ENCODE data around the gene ERFE. TPM values are rescaled to one million over a fixed set of nuclear protein-coding genes. Genes with fewer than 3 reads are reported as not detected.

ERFE gene
- total RNA-seq, 1 experiment from 2014 or later = 9.7 TPM

DNA sequence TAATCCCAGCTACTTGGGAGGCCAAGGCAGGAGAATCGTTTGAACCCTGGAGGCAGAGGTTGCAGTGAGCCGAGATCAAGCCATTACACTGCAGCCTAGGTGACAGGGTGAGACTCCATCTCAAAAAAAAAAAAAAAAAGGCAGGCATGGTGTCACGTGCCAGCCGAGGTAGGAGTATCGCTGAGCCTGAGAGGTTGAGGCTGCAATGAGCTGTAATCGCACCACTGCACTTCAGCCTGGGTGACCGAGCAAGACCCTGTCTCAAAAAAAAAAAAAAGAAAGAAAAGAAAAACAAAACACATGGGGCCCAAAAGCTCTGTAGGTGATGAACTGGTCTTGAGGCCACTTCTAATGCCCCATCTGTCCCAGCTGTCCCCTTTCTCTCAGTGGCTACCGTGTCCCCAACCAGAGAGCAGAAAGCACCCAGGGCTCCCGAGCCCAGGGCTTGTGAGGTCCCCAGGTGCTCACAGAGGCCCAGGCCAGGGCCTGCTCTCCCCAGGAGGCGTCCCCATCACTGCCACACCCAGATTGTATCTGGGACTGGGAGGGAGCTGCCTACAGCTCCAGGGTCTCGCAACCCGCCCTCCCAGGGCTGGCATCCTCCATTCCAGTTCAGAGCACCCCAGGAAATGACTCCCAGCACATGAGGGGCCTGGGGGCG lies 11.8 kb upstream of the ERFE start:
- Histone ChIP-seq H4K20me1 (ENCODE audit: insufficient read depth) (no peaks in the 10 kb centered on the region), H3K9me3 (ENCODE audit: insufficient read depth, low read depth) (no peaks in the 10 kb centered on the region), H3K9me2 (ENCODE audit: insufficient read depth) (no peaks in the 10 kb centered on the region), H3F3A (ENCODE audit: insufficient read depth, low read depth) (peaks cover 14% of the 10 kb centered on the region), H3K4me2 (no peak overlapping the region), H3K27ac (no peak overlapping the region), H3K36me3 (ENCODE audit: low read depth) (no peaks in the 10 kb centered on the region), H2AFZ (no peak overlapping the region), H3K4me3 (no peak overlapping the region), H3K27me3 (ENCODE audit: insufficient read depth, low read depth) (no peaks in the 10 kb centered on the region), H3K79me2 (ENCODE audit: low read depth) (no peaks in the 10 kb centered on the region), H3K4me1 (replicated peaks; ENCODE audit: insufficient read depth) (peaks cover 32% of the 10 kb centered on the region)
- TF ChIP-seq CTCF (conservative IDR thresholded peaks at IDR 0.05) (no peak), EZH2 (IDR thresholded peaks at IDR 0.05; ENCODE audit: low read depth) (no peak)
- intact Hi-C loops (cut with micrococcal nuclease; ENCODE audit: unreplicated experiment) = loop anchor here (10.0 kb wide), 1 partner anchor 98 kb away; the partner anchor contains the start of gene HES6
- BruUV-seq (replicated peaks) = no TSS peak
- DNase-seq = no peak
- CTCF ChIA-PET = interaction anchor here (0.7 kb wide), 2 partner anchors 9 to 178 kb away, joined by 4 to 5 read pairs; no protein-coding TSS in a partner anchor
- POLR2A ChIA-PET (ENCODE audit: unreplicated experiment) = interaction anchor here (0.7 kb wide), 2 partner anchors 30 to 557 kb away, joined by 3 to 4 read pairs; no protein-coding TSS in a partner anchor

DNA sequence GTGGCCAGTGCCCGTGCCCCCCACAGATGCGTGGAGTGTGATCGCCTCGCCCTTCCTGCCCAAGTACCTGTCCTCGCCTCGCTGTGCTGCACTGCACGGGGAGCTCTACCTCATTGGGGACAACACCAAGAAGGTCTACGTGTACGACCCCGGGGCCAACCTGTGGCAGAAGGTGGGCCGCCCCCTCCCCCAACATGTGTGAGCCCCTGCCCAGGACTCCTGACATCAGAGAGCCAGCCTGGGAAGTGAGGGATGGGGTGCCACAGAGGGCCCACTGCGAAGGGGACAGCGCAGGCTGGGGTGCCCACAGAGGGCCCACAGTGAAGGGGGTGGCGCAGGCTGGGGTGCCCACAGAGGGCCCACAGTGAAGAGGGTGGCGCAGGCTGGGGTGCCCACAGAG lies 9.8 kb upstream of the ERFE start:
- CTCF ChIA-PET = no interaction called here
- no peaks in the 10 kb centered on the region for H3K36me3 ChIP-seq (ENCODE audit: low read depth)

More for the DNA sequence above, 9.8 kb upstream of the ERFE start:
- Histone ChIP-seq H3K9me2 (ENCODE audit: insufficient read depth) (no peaks in the 10 kb centered on the region), H4K20me1 (ENCODE audit: insufficient read depth) (no peaks in the 10 kb centered on the region), H2AFZ (no peak overlapping the region), H3K79me2 (ENCODE audit: low read depth) (no peaks in the 10 kb centered on the region), H3K4me3 (no peak overlapping the region), H3K27ac (no peak overlapping the region), H3K4me1 (replicated peaks; ENCODE audit: insufficient read depth) (peaks cover 13% of the 10 kb centered on the region), H3K27me3 (ENCODE audit: insufficient read depth, low read depth) (no peaks in the 10 kb centered on the region), H3K4me2 (no peak overlapping the region), H3F3A (ENCODE audit: insufficient read depth, low read depth) (peaks cover 14% of the 10 kb centered on the region), H3K9me3 (ENCODE audit: insufficient read depth, low read depth) (no peaks in the 10 kb centered on the region)
- intact Hi-C loops (cut with micrococcal nuclease; ENCODE audit: unreplicated experiment) = loop anchor here (10.0 kb wide), 1 partner anchor 96 kb away; the partner anchor contains the start of gene HES6
- DNase-seq = no peak
- no peak for TF ChIP-seq CTCF (conservative IDR thresholded peaks at IDR 0.05)
- no peak for TF ChIP-seq EZH2 (IDR thresholded peaks at IDR 0.05; ENCODE audit: low read depth)
- POLR2A ChIA-PET (ENCODE audit: unreplicated experiment) = no interaction called here
- BruUV-seq (replicated peaks) = no TSS peak
